ENCODE measurements around the gene ELK3. TPM values are rescaled to one million over a fixed set of nuclear protein-coding genes. Genes with fewer than 3 reads are reported as not detected.
A peak's percentile ranks its signal among the peaks of the same experiment; 100 is the strongest.

ELK3 gene
- total and polyA plus RNA-seq, 2 of the 8 experiments (the other 6 are each of a cell fraction or from before 2014, with no cell fraction given): 3.5 to 14.3 TPM

DNA sequence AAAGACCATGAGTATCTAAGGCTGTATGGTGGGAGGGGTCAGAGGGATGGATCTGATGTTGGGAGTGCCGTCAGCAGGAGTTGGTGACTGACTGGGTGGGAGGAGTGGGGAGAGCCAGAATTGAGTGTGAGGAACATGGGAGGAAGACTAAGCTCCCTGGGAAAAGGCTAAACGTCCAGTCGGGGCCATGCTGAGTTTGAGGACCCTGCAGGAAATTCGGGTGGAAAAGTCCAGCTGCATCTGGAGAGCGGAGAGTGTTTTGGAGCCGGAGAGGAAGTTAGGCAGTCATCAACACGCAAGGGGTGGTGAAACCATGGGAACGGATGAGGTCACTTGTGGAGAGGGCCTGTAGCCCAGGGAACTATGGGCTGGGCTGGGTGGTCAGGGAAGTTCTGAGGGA, 60.9 kb downstream of the ELK3 start:
- no peak overlapping the region for H3K4me2 ChIP-seq (ENCODE audit: insufficient read depth in 1 of 2, low read depth in 2 of 2, low read length in 2 of 2)
- no peak overlapping the region for H3K56ac ChIP-seq (replicated peaks; ENCODE audit: insufficient read length, low read depth, low read length)
- H2BK15ac ChIP-seq (ENCODE audit: low read length): no peak overlapping the region
- H2BK5ac ChIP-seq (ENCODE audit: low read depth, low read length): no peak overlapping the region
- no peak overlapping the region for H2BK20ac ChIP-seq (ENCODE audit: low read length)
- no peak overlapping the region for H4K5ac ChIP-seq (ENCODE audit: insufficient read length, low read depth, low read length)
- no peak overlapping the region for H3K14ac ChIP-seq (ENCODE audit: insufficient read length)
- DNase-seq (ENCODE audit: low read depth in 1 of 2, low spot score in 2 of 2) (peak in 1 of 2 experiments; percentile 34), FAIRE-seq (no peak)
- H3K9me3 ChIP-seq (ENCODE audit: insufficient read depth in 2 of 2, low read depth in 1 of 2, low read length in 1 of 2): no peaks in the 10 kb centered on the region
- no peak overlapping the region for H3K4ac ChIP-seq (replicated peaks; ENCODE audit: insufficient read length, low read depth, low read length)
- no peaks in the 10 kb centered on the region for H3K79me1 ChIP-seq (ENCODE audit: low read depth, low read length)
- H4K8ac ChIP-seq (ENCODE audit: extremely low read depth, insufficient read depth, low read length): no peak overlapping the region
- no peaks in the 10 kb centered on the region for H3K27me3 ChIP-seq (replicated peaks in 1 of 4; ENCODE audit: control insufficient read depth in 3 of 4, extremely low read depth in 1 of 4, insufficient read depth in 3 of 4, low read length in 3 of 4)
- H4K91ac ChIP-seq (replicated peaks; ENCODE audit: insufficient read length, low read length): no peak overlapping the region
- no peak overlapping the region for H2BK12ac ChIP-seq (ENCODE audit: low read depth, low read length)
- no peak overlapping the region for H2AFZ ChIP-seq (ENCODE audit: low read length)
- no peak overlapping the region for H3K18ac ChIP-seq (ENCODE audit: extremely low read depth, low read length)
- no peak overlapping the region for H2AK5ac ChIP-seq (ENCODE audit: low read depth, low read length)
- no peaks in the 10 kb centered on the region for H4K20me1 ChIP-seq (replicated peaks in 1 of 2; ENCODE audit: control insufficient read depth in 1 of 2, insufficient read depth in 2 of 2, low read length in 2 of 2)
- 83% methylated on average over 8 of the region's 8 CpGs; no CpG with 5 or more reads in 1 of the 2 experiments for WGBS, 2 experiments (ENCODE audit: extremely low coverage in 1 of 2, insufficient coverage in 1 of 2, insufficient read length in 1 of 2, insufficient replicate concordance in 2 of 2, low coverage in 1 of 2, low lambda C conversion rate in 2 of 2, missing lambda C conversion rate in 1 of 2)
- POLR2A ChIA-PET (ENCODE audit: partially characterized antibody): interaction anchor here (1.5 kb wide), 1 partner anchor 18 kb away, joined by 3 read pairs; no protein-coding TSS in a partner anchor
- no peak overlapping the region for H2BK120ac ChIP-seq (replicated peaks; ENCODE audit: low read depth, low read length)
- H3K36me3 ChIP-seq (ENCODE audit: control insufficient read depth in 2 of 4, insufficient read depth in 4 of 4, low read length in 3 of 4): no peaks in the 10 kb centered on the region; a peak in 2 of 8 replicates
- no peak overlapping the region for H3K4me3 ChIP-seq (ENCODE audit: extremely low read depth in 1 of 4, insufficient read depth in 2 of 4, low read depth in 3 of 4, low read length in 4 of 4)
- H3K4me1 ChIP-seq (replicated peaks in 1 of 4; ENCODE audit: control insufficient read depth in 3 of 4, insufficient read depth in 4 of 4, low read length in 3 of 4): no peaks in the 10 kb centered on the region; a peak in 2 of 7 replicates
- no peaks in the 10 kb centered on the region for H3K79me2 ChIP-seq (ENCODE audit: control insufficient read depth in 1 of 2, insufficient read depth in 2 of 2, low read length in 2 of 2)
- no peak overlapping the region for H3K9ac ChIP-seq (replicated peaks in 1 of 4; ENCODE audit: extremely low read depth in 1 of 4, low read depth in 3 of 4, low read length in 3 of 4)
- H3K27ac ChIP-seq (ENCODE audit: low read depth, low read length): no peak overlapping the region
- no peak overlapping the region for H3K23ac ChIP-seq (ENCODE audit: insufficient read length)
- TF ChIP-seq POLR2A (IDR thresholded peaks at IDR 0.05; ENCODE audit: control extremely low read depth in 1 of 2, low read depth in 2 of 2, low read length in 2 of 2) (no peak), TAF7 (optimal IDR thresholded peaks at IDR 0.05; ENCODE audit: borderline replicate concordance, low read depth, low read length) (no peak), CBX5 (IDR thresholded peaks at IDR 0.05; ENCODE audit: low read depth, low read length) (no peak), GABPA (IDR thresholded peaks at IDR 0.05; ENCODE audit: borderline replicate concordance, insufficient read depth, low read length) (no peak), NRF1 (IDR thresholded peaks at IDR 0.05; ENCODE audit: low read depth, low read length) (no peak), SP4 (IDR thresholded peaks at IDR 0.05; ENCODE audit: low read length) (no peak), CREB1 (IDR thresholded peaks at IDR 0.05) (no peak), RAD21 (IDR thresholded peaks at IDR 0.05 in 1 of 2, conservative IDR thresholded peaks at IDR 0.05 in 1 of 2; ENCODE audit: low read depth in 2 of 2, low read length in 2 of 2) (no peak), KDM4A (IDR thresholded peaks at IDR 0.05; ENCODE audit: low read depth, low read length, severe bottlenecking) (no peak), CEBPB (IDR thresholded peaks at IDR 0.05; ENCODE audit: low read depth, low read length) (no peak)
- CTCF ChIA-PET (ENCODE audit: partially characterized antibody): interaction anchor here (1.2 to 1.7 kb wide), 3 partner anchors 14 to 19 kb away, joined by 4 to 5 read pairs (median 5); no protein-coding TSS in a partner anchor
- H3K23me2 ChIP-seq (ENCODE audit: low read depth, low read length): no peaks in the 10 kb centered on the region
